ENCODE results near the gene CHST8. TPM values are rescaled to one million over a fixed set of nuclear protein-coding genes. Genes with fewer than 3 reads are reported as not detected.

CHST8 gene
- total and polyA plus RNA-seq, 4 donors, result 0.09 to 0.67 (median 0.24) TPM

GRCh38 chr19:33665776-33666595 lies 44.2 kb downstream of the CHST8 start:
- no peak overlapping the region for H3K9ac ChIP-seq (ENCODE audit: insufficient read depth in 1 of 2, low read length in 2 of 2)
- H3K27me3 ChIP-seq (ENCODE audit: control insufficient read depth in 3 of 3, insufficient read depth in 3 of 3, low read length in 2 of 3), result peaks cover 0 to 4% (median 0%) of the 10 kb centered on the region in 3 donors
- H3K27ac ChIP-seq (ENCODE audit: low read depth in 1 of 2, low read length in 1 of 2), result no peak overlapping the region
- no peaks in the 10 kb centered on the region for H3K4me1 ChIP-seq (ENCODE audit: control insufficient read depth in 5 of 5, insufficient read depth in 5 of 5, low read length in 5 of 5)
- no peak for ATAC-seq (ENCODE audit: insufficient read depth, low FRiP score)
- WGBS, 2 donors, result 77 to 81% methylated on average over 22 of the region's 22 CpGs
- no peaks in the 10 kb centered on the region for H3K9me3 ChIP-seq (ENCODE audit: control insufficient read depth in 4 of 4, insufficient read depth in 3 of 4, low read length in 3 of 4)
- no peak for DNase-seq
- no peak overlapping the region for H3K4me3 ChIP-seq
- no peak for TF ChIP-seq CTCF (IDR thresholded peaks at IDR 0.05; ENCODE audit: control extremely low read depth, extremely low read depth)
- H3K36me3 ChIP-seq (ENCODE audit: control insufficient read depth in 4 of 4, insufficient read depth in 4 of 4, low read length in 4 of 4), result no peaks in the 10 kb centered on the region

GRCh38 chr19:33667141-33667650 lies 45.4 kb downstream of the CHST8 start:
- 59 to 62% methylated on average over 15 of the region's 15 CpGs for WGBS, 2 donors
- no peaks in the 10 kb centered on the region for H3K4me1 ChIP-seq (ENCODE audit: control insufficient read depth in 5 of 5, insufficient read depth in 5 of 5, low read length in 5 of 5)
- no peak overlapping the region for H3K9ac ChIP-seq (ENCODE audit: insufficient read depth in 1 of 2, low read length in 2 of 2)
- peaks cover 0 to 4% (median 0%) of the 10 kb centered on the region in 3 donors for H3K27me3 ChIP-seq (ENCODE audit: control insufficient read depth in 3 of 3, insufficient read depth in 3 of 3, low read length in 2 of 3)
- no peak overlapping the region for H3K4me3 ChIP-seq
- no peak for TF ChIP-seq CTCF (IDR thresholded peaks at IDR 0.05; ENCODE audit: control extremely low read depth, extremely low read depth)
- no peaks in the 10 kb centered on the region for H3K9me3 ChIP-seq (ENCODE audit: control insufficient read depth in 4 of 4, insufficient read depth in 3 of 4, low read length in 3 of 4)
- H3K36me3 ChIP-seq (ENCODE audit: control insufficient read depth in 4 of 4, insufficient read depth in 4 of 4, low read length in 4 of 4), result no peaks in the 10 kb centered on the region
- ATAC-seq (ENCODE audit: insufficient read depth, low FRiP score), result no peak
- no peak overlapping the region for H3K27ac ChIP-seq (ENCODE audit: low read depth in 1 of 2, low read length in 1 of 2)
- DNase-seq, result no peak

GRCh38 chr19:33667881-33668280 lies 46.1 kb downstream of the CHST8 start:
- WGBS, 2 donors, result 82 to 85% methylated on average over 15 of the region's 15 CpGs
- Histone ChIP-seq H3K9me3 (ENCODE audit: control insufficient read depth in 4 of 4, insufficient read depth in 3 of 4, low read length in 3 of 4) (no peaks in the 10 kb centered on the region), H3K27ac (ENCODE audit: low read depth in 1 of 2, low read length in 1 of 2) (no peak overlapping the region), H3K9ac (ENCODE audit: insufficient read depth in 1 of 2, low read length in 2 of 2) (no peak overlapping the region), H3K4me1 (ENCODE audit: control insufficient read depth in 5 of 5, insufficient read depth in 5 of 5, low read length in 5 of 5) (no peaks in the 10 kb centered on the region), H3K4me3 (no peak overlapping the region), H3K36me3 (ENCODE audit: control insufficient read depth in 4 of 4, insufficient read depth in 4 of 4, low read length in 4 of 4) (no peaks in the 10 kb centered on the region), H3K27me3 (ENCODE audit: control insufficient read depth in 3 of 3, insufficient read depth in 3 of 3, low read length in 2 of 3) (peaks cover 0 to 4% (median 0%) of the 10 kb centered on the region in 3 donors)
- no peak for DNase-seq
- ATAC-seq (ENCODE audit: insufficient read depth, low FRiP score), result no peak
- no peak for TF ChIP-seq CTCF (IDR thresholded peaks at IDR 0.05; ENCODE audit: control extremely low read depth, extremely low read depth)

Measured in lung (tissue), 12 donors.